HEK293 (cell line): ENCODE results near the gene PNMA8A.

Experiments used
- CTCF ChIA-PET: fragments of 350-600 bp; formaldehyde crosslinking; extraction: SDS; loops from one replicate; lab custom pipeline; 2021; ENCODE audit warnings: antibody characterized with exemption; lab: Yijun Ruan, JAX
- POLR2A ChIA-PET: fragments of 300-600 bp; formaldehyde crosslinking; extraction: SDS; loops from one replicate; lab custom pipeline; 2020; ENCODE audit warnings: antibody characterized with exemption, inconsistent platforms; lab: Yijun Ruan, JAX
- H3K27ac ChIP-seq: fragments of 200-500 bp; sonication (Bioruptor generic); 2 replicates; pipeline ENCODE4 v1.5.1; 2014; ENCODE audit warnings: low read depth, low read length, control low read depth, inconsistent platforms; ENCODE audit errors: extremely low read depth
- H3K36me3 ChIP-seq, 2 experiments: fragments of 200-500 bp in 1 of 2; sonication (Bioruptor generic) in 1 of 2; 1 replicate in 1 of 2; 2 replicates in 1 of 2; pipeline ENCODE4 v1.5.1; 2014 to 2017; ENCODE audit warnings: inconsistent platforms in 2 of 2, low read length in 2 of 2; ENCODE audit not compliant: control insufficient read depth in 2 of 2, insufficient read depth in 1 of 2
- H3K4me1 ChIP-seq: fragments of 200-500 bp; sonication (Bioruptor generic); 2 replicates; pipeline ENCODE4 v1.5.1; 2014; ENCODE audit warnings: mild to moderate bottlenecking, low read length, inconsistent platforms; ENCODE audit not compliant: control insufficient read depth, insufficient read depth
- H3K4me3 ChIP-seq: 2 replicates; pipeline ENCODE4 v1.5.1; 2011; ENCODE audit warnings: low read depth, mild to moderate bottlenecking, control low read depth, low read length, moderate library complexity
- H3K9me3 ChIP-seq: fragments of 200-500 bp; sonication (Bioruptor generic); 2 replicates; pipeline ENCODE4 v1.5.1; 2014; ENCODE audit warnings: low read depth, low read length, inconsistent platforms; ENCODE audit not compliant: control insufficient read depth, insufficient read depth
- AEBP2 ChIP-seq: fragments of 450-650 bp; formaldehyde crosslinking; IDR thresholded peaks from 2 replicates; pipeline ENCODE4 v1.5.1; 2016; ENCODE audit warnings: missing biosample characterization, missing genetic modification characterization, borderline replicate concordance
- GLI2 ChIP-seq: fragments of 450-650 bp; formaldehyde crosslinking; IDR thresholded peaks from 2 replicates; pipeline ENCODE4; 2017; ENCODE audit warnings: missing biosample characterization, missing genetic modification characterization, low read depth, borderline replicate concordance
- HOXD13 ChIP-seq: sonication (generic); formaldehyde crosslinking; IDR thresholded peaks from 2 replicates; pipeline ENCODE4 v1.8.0; 2022; ENCODE audit warnings: missing genetic modification reagents, borderline replicate concordance
- PRDM1 ChIP-seq: fragments of 450-650 bp; formaldehyde crosslinking; IDR thresholded peaks from 2 replicates; pipeline ENCODE4; 2016; ENCODE audit warnings: missing biosample characterization, missing genetic modification characterization
- RBAK ChIP-seq: fragments of 450-650 bp; formaldehyde crosslinking; IDR thresholded peaks from 2 replicates; pipeline ENCODE4 v1.5.1; 2016; ENCODE audit warnings: missing biosample characterization, missing genetic modification characterization
- SP7 ChIP-seq: fragments of 450-650 bp; formaldehyde crosslinking; IDR thresholded peaks from 2 replicates; pipeline ENCODE4 v1.5.1; 2016; ENCODE audit warnings: missing biosample characterization, missing genetic modification characterization
- ZFP69B ChIP-seq: fragments of 450-650 bp; formaldehyde crosslinking; IDR thresholded peaks from 2 replicates; pipeline ENCODE4 v1.5.1; 2016; ENCODE audit warnings: missing biosample characterization, missing genetic modification characterization
- ZNF23 ChIP-seq: fragments of 450-650 bp; formaldehyde crosslinking; IDR thresholded peaks from 2 replicates; pipeline ENCODE4 v1.5.1; 2016; ENCODE audit warnings: missing biosample characterization, missing genetic modification characterization, borderline replicate concordance
- ZNF239 ChIP-seq: fragments of 450-650 bp; formaldehyde crosslinking; IDR thresholded peaks from 2 replicates; pipeline ENCODE4 v1.5.1; 2016; ENCODE audit warnings: missing biosample characterization, missing genetic modification characterization
- ZNF335 ChIP-seq: fragments of 450-650 bp; formaldehyde crosslinking; conservative IDR thresholded peaks from 2 replicates; pipeline ENCODE4 v1.5.1; 2016; ENCODE audit warnings: missing biosample characterization, missing genetic modification characterization
- ZNF37A ChIP-seq: fragments of 450-650 bp; IDR thresholded peaks from 2 replicates; pipeline ENCODE4 v1.5.1; 2018; ENCODE audit warnings: missing biosample characterization, missing genetic modification characterization
- ZNF510 ChIP-seq: fragments of 450-650 bp; formaldehyde crosslinking; IDR thresholded peaks from 2 replicates; pipeline ENCODE4 v1.5.1; 2018; ENCODE audit warnings: mild to moderate bottlenecking, missing genetic modification characterization, missing biosample characterization; ENCODE audit not compliant: insufficient replicate concordance
- ZNF521 ChIP-seq: fragments of 450-650 bp; formaldehyde crosslinking; IDR thresholded peaks from 2 replicates; pipeline ENCODE4 v1.5.1; 2017; ENCODE audit warnings: missing biosample characterization, mild to moderate bottlenecking, missing genetic modification characterization
- ZNF530 ChIP-seq: fragments of 450-650 bp; formaldehyde crosslinking; IDR thresholded peaks from 2 replicates; pipeline ENCODE4 v1.5.1; 2016; ENCODE audit warnings: low read depth, missing biosample characterization, missing genetic modification characterization
- ZNF621 ChIP-seq: fragments of 450-650 bp; formaldehyde crosslinking; IDR thresholded peaks from 2 replicates; pipeline ENCODE4 v1.5.1; 2017; ENCODE audit warnings: missing biosample characterization, missing genetic modification characterization
- ZNF776 ChIP-seq: fragments of 450-650 bp; formaldehyde crosslinking; IDR thresholded peaks from 2 replicates; pipeline ENCODE4 v1.5.0; 2017; ENCODE audit warnings: missing biosample characterization, missing genetic modification characterization, borderline replicate concordance
- ZNF777 ChIP-seq: fragments of 450-650 bp; formaldehyde crosslinking; IDR thresholded peaks from 2 replicates; pipeline ENCODE4 v1.5.1; 2017; ENCODE audit warnings: missing biosample characterization, missing genetic modification characterization, borderline replicate concordance
- ZNF837 ChIP-seq: fragments of 450-650 bp; formaldehyde crosslinking; IDR thresholded peaks from 2 replicates; pipeline ENCODE4 v1.5.1; 2016; ENCODE audit warnings: missing biosample characterization, missing genetic modification characterization
- ZSCAN16 ChIP-seq: fragments of 450-650 bp; formaldehyde crosslinking; IDR thresholded peaks from 2 replicates; pipeline ENCODE4 v1.5.1; 2016; ENCODE audit warnings: missing biosample characterization, missing genetic modification characterization
- ZXDB ChIP-seq: fragments of 450-650 bp; formaldehyde crosslinking; IDR thresholded peaks from 2 replicates; pipeline ENCODE4 v1.5.1; 2016; ENCODE audit warnings: missing biosample characterization, missing genetic modification characterization

PNMA8A gene

GRCh38 chr19:46472592-46472991 is 1.2 kb upstream of the PNMA8A start:
- ChIA-PET POLR2A (interaction anchor here (0.6 to 2.0 kb wide), 2 partner anchors 59 to 147 kb away, joined by 3 to 5 read pairs; partner anchors contain the start of gene CCDC8), CTCF (interaction anchor here (0.8 to 1.3 kb wide), 2 partner anchors 12 to 70 kb away, joined by 3 to 4 read pairs; no protein-coding TSS in a partner anchor)
- no peaks in the 10 kb centered on the region; the same call in 1 of the 2 replicates for H3K4me1 ChIP-seq
- TF ChIP-seq SP7 (tag by site-specific recombination) (0 out of 2 replicates have a peak, but pooled peaks have one; percentile 24), ZNF776 (tag by site-specific recombination) (no peak)
- H3K36me3 ChIP-seq = peaks cover 0 to 17% of the 10 kb centered on the region in 2 experiments; a peak in 1 of 3 replicates
- H3K4me3 ChIP-seq = no peak overlapping the region
- no peak overlapping the region for H3K27ac ChIP-seq
- no peaks in the 10 kb centered on the region for H3K9me3 ChIP-seq

DNA sequence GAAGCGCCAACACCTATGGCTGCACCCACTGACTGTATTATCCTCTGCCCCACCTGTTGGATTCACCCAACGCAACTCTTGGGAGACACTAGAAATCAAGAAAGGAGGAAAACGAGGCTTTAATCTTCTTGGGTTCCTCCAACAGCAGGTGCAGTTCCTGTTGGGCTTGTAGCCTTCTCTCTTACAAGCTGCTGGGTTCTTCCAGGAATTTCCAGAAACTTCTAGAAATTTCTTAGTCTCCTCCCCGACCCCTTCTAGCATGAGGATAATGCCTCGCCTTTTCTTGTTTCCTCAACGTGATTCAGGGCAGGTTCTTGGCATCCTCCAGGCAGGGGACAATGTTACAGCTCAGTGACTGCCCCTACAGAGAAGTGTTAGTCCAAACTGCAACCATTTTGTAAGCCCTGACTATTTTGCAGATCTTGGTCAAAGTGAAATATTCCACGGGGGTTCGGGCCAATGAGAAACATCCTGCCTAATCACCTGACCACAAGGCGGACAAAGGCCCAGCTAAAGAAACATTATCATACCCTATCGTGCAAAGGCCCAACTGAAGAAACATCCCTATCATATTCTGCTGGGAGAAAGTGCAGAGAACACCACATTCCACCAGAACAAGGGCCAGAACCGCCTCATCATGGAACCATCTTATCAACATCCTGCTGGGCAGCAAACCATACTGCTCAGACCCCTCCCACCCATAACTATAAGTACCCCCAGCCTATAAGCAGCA is 614 bp upstream of the PNMA8A start:
- no peaks in the 10 kb centered on the region for H3K9me3 ChIP-seq
- no peak overlapping the region for H3K27ac ChIP-seq
- no peak for TF ChIP-seq ZNF837
- no peak for TF ChIP-seq ZSCAN16 (tag by site-specific recombination)
- no peak for TF ChIP-seq ZNF23
- TF ChIP-seq ZXDB (tag by site-specific recombination) = no peak
- TF ChIP-seq PRDM1 (tag by site-specific recombination) = no peak
- TF ChIP-seq ZNF335 (tag by site-specific recombination) = no peak
- no peak for TF ChIP-seq ZNF521
- TF ChIP-seq ZNF37A (tag by site-specific recombination) = no peak
- no peak for TF ChIP-seq ZNF239 (tag by site-specific recombination)
- TF ChIP-seq, all 188 proteins: peak for 0
- peaks cover 0 to 22% of the 10 kb centered on the region in 2 experiments; a peak in 2 of 3 replicates for H3K36me3 ChIP-seq
- H3K4me3 ChIP-seq = no peak overlapping the region; the same call in 1 of the 2 replicates
- ChIA-PET CTCF (interaction anchor here (0.6 to 0.8 kb wide), 2 partner anchors 27 to 69 kb away, joined by 4 to 6 read pairs; no protein-coding TSS in a partner anchor), POLR2A (interaction anchor here (0.5 kb wide), 1 partner anchor 71 kb away, joined by 4 read pairs; no protein-coding TSS in a partner anchor)
- H3K4me1 ChIP-seq = no peaks in the 10 kb centered on the region; the same call in 1 of the 2 replicates

- no peaks in the 10 kb centered on the region; the same call in 1 of the 2 replicates for H3K4me1 ChIP-seq
- H3K36me3 ChIP-seq = peaks cover 0 to 31% of the 10 kb centered on the region in 2 experiments; a peak in 2 of 3 replicates
- no peaks in the 10 kb centered on the region for H3K9me3 ChIP-seq
- CTCF ChIA-PET = interaction anchor here (0.9 kb wide), 1 partner anchor 75 kb away, joined by 4 read pairs; no protein-coding TSS in a partner anchor
- POLR2A ChIA-PET = no interaction called here
- TF ChIP-seq ZNF530 = no peak
- no peak for TF ChIP-seq HOXD13 (CRISPR knock-in tag)
- TF ChIP-seq GLI2 (tag by site-specific recombination) = no peak
- no peak for TF ChIP-seq ZNF777 (tag by site-specific recombination)
- TF ChIP-seq ZNF510 (tag by site-specific recombination) = no peak
- TF ChIP-seq AEBP2 = no peak
- TF ChIP-seq ZNF621 = no peak
- TF ChIP-seq RBAK = no peak
- no peak for TF ChIP-seq ZFP69B (tag by site-specific recombination)
- no peak overlapping the region; the same call in 1 of the 2 replicates for H3K27ac ChIP-seq
- no peak overlapping the region for H3K4me3 ChIP-seq
These were observed 987 bp downstream of the PNMA8A start for GRCh38 chr19:46470376-46470775.
